Measurements from ENCODE around the gene CRY2. TPM values are rescaled to one million over a fixed set of nuclear protein-coding genes. Genes with fewer than 3 reads are reported as not detected.
A peak's percentile ranks its signal among the peaks of the same experiment; 100 is the strongest.

CRY2 gene
- total and polyA plus RNA-seq, 2 of the 8 experiments (the other 6 are each of a cell fraction or from before 2014, with no cell fraction given): 8.0 to 9.4 TPM

DNA sequence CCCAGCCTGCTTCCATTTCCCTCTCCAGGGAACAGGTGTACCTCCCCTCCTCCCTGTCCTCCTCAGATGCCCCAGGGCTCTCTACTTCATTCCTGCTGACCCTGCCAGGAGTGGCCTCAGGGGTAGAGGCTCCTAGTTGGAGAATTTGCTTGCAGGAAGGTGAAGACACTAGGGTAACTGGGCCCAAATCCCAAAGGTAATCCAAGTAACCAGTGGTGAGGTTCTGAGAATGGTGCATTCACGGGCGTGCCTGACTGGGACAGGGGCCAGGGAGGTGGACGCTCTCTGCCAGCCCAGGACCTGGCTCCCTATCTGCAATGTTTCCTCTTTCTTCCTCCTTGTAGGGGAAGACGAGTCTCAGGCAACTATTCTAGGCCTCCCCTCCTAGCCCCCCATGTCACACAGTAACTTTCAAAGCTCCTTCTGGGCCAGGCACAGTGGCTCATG, 39.5 kb upstream of the CRY2 start:
- Histone ChIP-seq H3K23me2 (ENCODE audit: low read depth, low read length) (peaks cover 16% of the 10 kb centered on the region; the same call in 1 of the 2 replicates), H4K91ac (replicated peaks; ENCODE audit: insufficient read length, low read length) (no peak overlapping the region), H3K79me1 (ENCODE audit: low read depth, low read length) (peaks cover 6% of the 10 kb centered on the region), H2AK5ac (ENCODE audit: low read depth, low read length) (no peak overlapping the region), H4K5ac (ENCODE audit: insufficient read length, low read depth, low read length) (no peak overlapping the region), H3K9me3 (ENCODE audit: insufficient read depth in 2 of 2, low read depth in 1 of 2, low read length in 1 of 2) (no peaks in the 10 kb centered on the region), H2BK15ac (ENCODE audit: low read length) (no peak overlapping the region), H3K23ac (ENCODE audit: insufficient read length) (no peak overlapping the region), H3K27me3 (replicated peaks in 1 of 4; ENCODE audit: control insufficient read depth in 3 of 4, extremely low read depth in 1 of 4, insufficient read depth in 3 of 4, low read length in 3 of 4) (peaks cover 1 to 13% (median 5%) of the 10 kb centered on the region in 4 experiments), H3K18ac (ENCODE audit: extremely low read depth, low read length) (no peak overlapping the region), H4K20me1 (replicated peaks in 1 of 2; ENCODE audit: control insufficient read depth in 1 of 2, insufficient read depth in 2 of 2, low read length in 2 of 2) (peaks cover 2 to 14% of the 10 kb centered on the region in 2 experiments), H3K14ac (ENCODE audit: insufficient read length) (no peak overlapping the region), H3K4ac (replicated peaks; ENCODE audit: insufficient read length, low read depth, low read length) (no peak overlapping the region), H3K56ac (replicated peaks; ENCODE audit: insufficient read length, low read depth, low read length) (no peak overlapping the region), H3K27ac (ENCODE audit: low read depth, low read length) (no peak overlapping the region), H3K4me3 (ENCODE audit: extremely low read depth in 1 of 4, insufficient read depth in 2 of 4, low read depth in 3 of 4, low read length in 4 of 4) (0 out of 8 replicates have a peak overlapping the region, but pooled peaks of 1 of the 4 experiments have one; percentile 6), H2AFZ (ENCODE audit: low read length) (no peak overlapping the region), H3K4me2 (ENCODE audit: insufficient read depth in 1 of 2, low read depth in 2 of 2, low read length in 2 of 2) (peak overlapping the region in 1 of 2 experiments; percentile 25; a peak in 3 of 4 replicates), H3K36me3 (ENCODE audit: control insufficient read depth in 2 of 4, insufficient read depth in 4 of 4, low read length in 3 of 4) (peaks cover 0 to 9% (median 0%) of the 10 kb centered on the region in 4 experiments; a peak in 3 of 8 replicates), H2BK120ac (replicated peaks; ENCODE audit: low read depth, low read length) (no peak overlapping the region), H3K79me2 (ENCODE audit: control insufficient read depth in 1 of 2, insufficient read depth in 2 of 2, low read length in 2 of 2) (no peaks in the 10 kb centered on the region), H2BK20ac (ENCODE audit: low read length) (no peak overlapping the region), H4K8ac (ENCODE audit: extremely low read depth, insufficient read depth, low read length) (no peak overlapping the region), H2BK12ac (ENCODE audit: low read depth, low read length) (no peak overlapping the region), H2BK5ac (ENCODE audit: low read depth, low read length) (no peak overlapping the region), H3K4me1 (replicated peaks in 1 of 4; ENCODE audit: control insufficient read depth in 3 of 4, insufficient read depth in 4 of 4, low read length in 3 of 4) (peaks cover 0 to 9% (median 4%) of the 10 kb centered on the region in 4 experiments; a peak in 3 of 7 replicates), H3K9ac (replicated peaks in 1 of 4; ENCODE audit: extremely low read depth in 1 of 4, low read depth in 3 of 4, low read length in 3 of 4) (no peak overlapping the region)
- ChIA-PET CTCF (ENCODE audit: partially characterized antibody) (no interaction called here), POLR2A (ENCODE audit: partially characterized antibody) (no interaction called here)
- WGBS, 2 experiments (ENCODE audit: extremely low coverage in 1 of 2, insufficient coverage in 1 of 2, insufficient read length in 1 of 2, insufficient replicate concordance in 2 of 2, low coverage in 1 of 2, low lambda C conversion rate in 2 of 2, missing lambda C conversion rate in 1 of 2): 83% methylated on average over 4 of the region's 4 CpGs; no CpG with 5 or more reads in 1 of the 2 experiments
- DNase-seq (ENCODE audit: low read depth in 1 of 2, low spot score in 2 of 2): no peak
- no peak for FAIRE-seq
- TF ChIP-seq HDAC6 (IDR thresholded peaks at IDR 0.05; ENCODE audit: low read depth, low read length) (no peak), SAP30 (IDR thresholded peaks at IDR 0.05; ENCODE audit: insufficient read depth, insufficient replicate concordance, low read length) (no peak), BCL11A (IDR thresholded peaks at IDR 0.05; ENCODE audit: low read depth in 2 of 2, low read length in 2 of 2) (no peak), GTF2F1 (IDR thresholded peaks at IDR 0.05; ENCODE audit: borderline replicate concordance, low read depth, low read length) (no peak), NANOG (IDR thresholded peaks at IDR 0.05; ENCODE audit: insufficient read depth, low read depth, low read length, poor library complexity, severe bottlenecking) (no peak), KDM1A (IDR thresholded peaks at IDR 0.05; ENCODE audit: borderline replicate concordance, low read length) (no peak), ZNF274 (IDR thresholded peaks at IDR 0.05; ENCODE audit: borderline replicate concordance, extremely low read depth, low read length) (no peak)
- TF ChIP-seq, protein P1, sequence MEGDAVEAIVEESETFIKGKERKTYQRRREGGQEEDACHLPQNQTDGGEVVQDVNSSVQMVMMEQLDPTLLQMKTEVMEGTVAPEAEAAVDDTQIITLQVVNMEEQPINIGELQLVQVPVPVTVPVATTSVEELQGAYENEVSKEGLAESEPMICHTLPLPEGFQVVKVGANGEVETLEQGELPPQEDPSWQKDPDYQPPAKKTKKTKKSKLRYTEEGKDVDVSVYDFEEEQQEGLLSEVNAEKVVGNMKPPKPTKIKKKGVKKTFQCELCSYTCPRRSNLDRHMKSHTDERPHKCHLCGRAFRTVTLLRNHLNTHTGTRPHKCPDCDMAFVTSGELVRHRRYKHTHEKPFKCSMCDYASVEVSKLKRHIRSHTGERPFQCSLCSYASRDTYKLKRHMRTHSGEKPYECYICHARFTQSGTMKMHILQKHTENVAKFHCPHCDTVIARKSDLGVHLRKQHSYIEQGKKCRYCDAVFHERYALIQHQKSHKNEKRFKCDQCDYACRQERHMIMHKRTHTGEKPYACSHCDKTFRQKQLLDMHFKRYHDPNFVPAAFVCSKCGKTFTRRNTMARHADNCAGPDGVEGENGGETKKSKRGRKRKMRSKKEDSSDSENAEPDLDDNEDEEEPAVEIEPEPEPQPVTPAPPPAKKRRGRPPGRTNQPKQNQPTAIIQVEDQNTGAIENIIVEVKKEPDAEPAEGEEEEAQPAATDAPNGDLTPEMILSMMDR (IDR thresholded peaks at IDR 0.05; ENCODE audit: control extremely low read depth in 1 of 3, insufficient read depth in 1 of 3, low read depth in 1 of 3, low read length in 3 of 3): no peak
- TF ChIP-seq, protein P2, sequence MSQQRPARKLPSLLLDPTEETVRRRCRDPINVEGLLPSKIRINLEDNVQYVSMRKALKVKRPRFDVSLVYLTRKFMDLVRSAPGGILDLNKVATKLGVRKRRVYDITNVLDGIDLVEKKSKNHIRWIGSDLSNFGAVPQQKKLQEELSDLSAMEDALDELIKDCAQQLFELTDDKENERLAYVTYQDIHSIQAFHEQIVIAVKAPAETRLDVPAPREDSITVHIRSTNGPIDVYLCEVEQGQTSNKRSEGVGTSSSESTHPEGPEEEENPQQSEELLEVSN (IDR thresholded peaks at IDR 0.05): no peak

Data from H1 (cell line).